Fibroblast of peridontal ligament (primary cell): ENCODE measurements around the gene PLGRKT.

ENCODE experiments used
- DNase-seq: peaks from one replicate; pipeline ENCODE4 v3.0.0-alpha.2; 2010; ENCODE audit errors: extremely low read depth

PLGRKT gene

DNA sequence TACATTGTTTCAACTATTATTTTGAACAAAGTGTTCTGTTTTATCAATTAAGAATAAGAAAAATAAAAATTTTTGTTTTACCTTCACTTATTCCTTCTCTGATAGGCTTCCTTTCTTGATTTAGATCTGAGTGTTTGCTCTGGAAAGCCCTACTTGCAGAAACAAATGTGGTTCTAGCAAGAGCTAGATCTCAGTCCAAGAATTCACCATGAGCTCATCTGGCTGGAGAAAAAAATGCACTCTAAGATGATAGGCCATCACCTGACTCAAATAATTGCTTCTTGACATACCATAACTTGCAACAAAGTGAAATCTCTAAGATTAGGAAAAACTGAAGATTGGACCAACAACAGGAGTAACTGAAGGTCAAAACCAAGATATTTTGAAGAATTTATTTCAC lies 126.9 kb downstream of the PLGRKT start:
- DNase-seq = no peak
